T-helper 9 cell (primary cell): Measurements from ENCODE around the gene OR11A1.

Source experiments
- DNase-seq: peaks from one replicate; pipeline ENCODE4 v3.0.0-alpha.2; 2020

OR11A1 gene

GRCh38 chr6:29376003-29376402 lies 80.9 kb downstream of the OR11A1 start:
- DNase-seq = no peak
